Mammary epithelial cell (primary cell): Measurements from ENCODE around the gene GTF2H3.

Experiments used
- CTCF ChIP-seq, 2 donors: IDR thresholded peaks in 1 of 2; conservative IDR thresholded peaks in 1 of 2; 2 replicates each; pipeline ENCODE4 v1.5.1; 2011 to 2012; ENCODE audit warnings: inconsistent platforms in 2 of 2, low read length in 2 of 2, mild to moderate bottlenecking in 2 of 2, control low read depth in 1 of 2, low read depth in 1 of 2; ENCODE audit not compliant: insufficient read depth in 1 of 2; ENCODE audit errors: extremely low read depth in 1 of 2
- EZH2 ChIP-seq: IDR thresholded peaks from 2 replicates; pipeline ENCODE4 v1.6.1; 2012; ENCODE audit warnings: low read length, inconsistent platforms, borderline replicate concordance

- TF ChIP-seq CTCF (conservative IDR thresholded peaks at IDR 0.05 in 1 of 2, IDR thresholded peaks at IDR 0.05 in 1 of 2; ENCODE audit: extremely low read depth in 1 of 2, insufficient read depth in 1 of 2, low read depth in 1 of 2, low read length in 2 of 2) (no peak), EZH2 (no peak)
Observed at GRCh38 chr12:123656392-123656791, 22.8 kb downstream of the GTF2H3 start.
